HG03460 (cell line): ENCODE data around the gene LUZP1.

Source experiments
- ATAC-seq: cut with Tn5 transposase; IDR thresholded peaks from one replicate; pipeline ENCODE4 v1.9.1; 2021; ENCODE audit not compliant: unreplicated experiment

The LUZP1 gene

DNA sequence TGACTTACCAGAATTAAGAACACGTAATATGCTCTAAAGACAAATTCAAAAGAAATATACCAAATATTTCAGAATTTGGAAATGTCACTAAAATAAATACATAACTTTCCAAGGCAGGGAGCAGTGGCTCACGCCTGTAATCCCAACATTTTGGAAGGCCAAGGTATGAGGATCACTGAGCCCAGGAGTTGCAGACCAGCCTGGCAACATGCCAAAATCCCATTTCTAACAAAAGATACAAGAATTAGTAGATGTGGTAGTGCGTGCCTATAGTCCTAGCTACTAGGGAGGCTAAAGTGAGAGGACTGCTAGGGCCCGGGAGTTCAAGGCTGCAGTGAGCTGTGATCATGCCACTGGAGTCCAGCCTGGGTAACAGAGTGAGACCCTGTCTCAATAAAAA lies 11.7 kb downstream of the LUZP1 start:
- ATAC-seq = no peak

DNA sequence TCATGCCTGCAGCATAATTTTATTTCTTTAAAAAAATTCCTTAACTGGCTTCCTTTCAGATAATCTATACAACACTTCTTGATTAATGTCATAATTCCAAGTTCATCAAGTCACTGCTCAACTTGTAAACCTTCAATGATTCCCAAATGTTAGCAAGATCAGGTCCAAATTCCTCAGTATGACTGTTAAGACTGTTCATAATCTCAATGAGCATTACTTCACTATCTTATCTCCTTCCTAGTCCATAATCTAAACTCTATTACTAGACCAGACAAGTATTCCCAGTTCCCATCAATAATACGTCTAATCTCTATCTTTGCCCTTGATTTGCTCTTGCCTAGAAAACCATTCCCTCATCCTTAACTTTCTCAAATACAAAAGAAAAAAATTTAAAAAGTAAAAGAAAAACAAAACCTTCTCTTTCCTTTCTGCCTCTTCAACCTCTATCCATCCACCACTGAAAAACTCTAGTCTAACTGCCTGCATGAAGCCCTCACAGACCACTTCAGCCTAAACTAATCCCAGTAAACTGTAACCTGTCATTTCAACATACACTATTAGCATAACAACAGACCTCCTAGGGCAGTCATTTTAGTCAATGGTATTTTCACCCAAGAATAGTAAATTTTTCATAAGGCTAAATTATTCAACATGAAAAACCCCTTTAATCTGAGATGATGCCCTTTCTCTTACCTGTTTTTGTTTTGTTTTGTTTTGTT lies 15.5 kb downstream of the LUZP1 start:
- no peak for ATAC-seq

GRCh38 chr1:23150742-23151141 lies 17.9 kb downstream of the LUZP1 start:
- no peak for ATAC-seq

DNA sequence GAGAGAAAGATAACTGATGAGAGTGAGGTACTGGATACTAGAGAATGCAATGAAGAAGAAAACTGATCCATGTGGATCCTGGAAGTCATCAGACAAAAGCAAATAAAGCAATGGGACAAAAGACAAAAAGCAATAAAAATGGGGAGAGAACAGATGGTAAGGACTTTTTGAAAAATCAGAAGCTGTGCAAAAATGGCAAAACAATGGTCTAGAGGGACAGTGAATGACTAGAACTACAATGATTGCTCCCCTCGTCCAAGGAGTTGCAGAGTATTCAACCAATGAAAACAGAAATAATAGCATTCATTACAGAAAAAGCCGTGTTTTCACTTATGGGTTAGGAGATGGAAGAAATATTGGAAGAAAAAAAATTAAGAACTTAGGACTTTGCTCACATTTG lies 18.5 kb downstream of the LUZP1 start:
- ATAC-seq = no peak

DNA sequence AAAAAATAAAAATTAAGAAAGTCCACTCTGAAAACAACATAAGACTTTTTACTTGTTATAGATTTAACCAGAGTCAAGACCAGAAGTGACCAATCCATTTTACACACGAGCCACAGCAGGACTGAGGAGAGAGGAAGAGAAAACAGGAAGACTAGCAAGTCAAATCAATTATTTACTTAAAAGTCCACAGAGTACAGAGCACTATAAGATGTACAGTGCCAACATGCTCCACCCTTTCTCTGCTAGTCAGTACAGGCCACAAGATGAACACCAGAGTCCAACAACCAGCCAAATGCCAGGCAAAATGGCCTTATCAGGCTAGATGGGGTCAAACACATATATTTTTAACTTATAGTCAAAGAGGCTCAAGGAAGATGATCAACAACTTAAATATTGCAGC lies 19.5 kb downstream of the LUZP1 start:
- ATAC-seq = peak; percentile 73

DNA sequence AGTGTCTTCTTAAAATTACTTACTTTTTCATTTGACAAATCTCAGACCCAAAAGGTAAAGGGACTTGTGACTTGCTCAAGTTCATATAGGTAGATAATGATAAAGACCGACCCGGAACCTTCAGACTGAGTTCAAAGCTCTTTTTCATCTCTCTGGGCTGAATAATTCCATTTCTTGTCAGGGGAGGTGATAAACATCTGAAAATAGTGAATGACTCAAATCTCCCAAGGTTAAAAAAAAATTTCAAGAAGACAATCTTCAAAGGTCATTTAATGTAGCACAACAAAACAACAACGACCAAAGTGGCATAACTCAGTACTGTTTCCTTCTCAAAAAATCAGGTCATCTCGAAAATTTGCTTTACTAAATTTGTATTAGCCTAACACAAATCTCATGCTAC lies 20.6 kb downstream of the LUZP1 start:
- ATAC-seq = no peak

DNA sequence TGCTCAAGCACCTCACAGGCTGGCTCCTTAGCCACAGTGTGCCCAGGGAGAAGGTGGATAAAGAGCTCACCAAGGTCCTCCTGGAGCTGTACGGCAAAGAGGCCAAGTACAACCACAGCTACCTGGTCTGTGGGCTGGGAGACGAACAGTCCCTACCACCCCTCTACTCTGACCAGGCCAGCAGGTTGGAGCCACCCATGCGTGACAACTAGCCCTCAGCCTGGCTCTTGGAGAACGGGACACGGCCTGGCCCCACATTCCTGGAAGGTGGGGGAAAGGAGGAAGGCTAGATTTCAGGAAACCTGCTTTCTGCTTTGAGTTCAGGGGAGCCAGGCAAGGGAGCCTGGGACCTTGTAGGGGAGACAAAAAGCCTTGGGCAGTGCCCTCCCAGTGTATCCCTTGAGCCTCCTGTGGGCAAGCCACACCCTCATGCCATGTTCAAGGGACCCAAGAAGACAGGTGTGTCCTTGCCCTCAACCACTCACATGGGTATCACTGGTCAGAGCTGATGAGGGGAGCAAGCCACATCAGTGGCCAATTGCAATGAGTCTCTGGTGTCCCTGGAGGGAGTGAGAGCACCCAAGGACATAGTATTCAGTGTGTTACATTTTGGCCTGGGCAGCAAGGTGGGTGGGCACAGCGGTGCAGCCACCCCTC lies 27.6 kb downstream of the LUZP1 start:
- no peak for ATAC-seq

DNA sequence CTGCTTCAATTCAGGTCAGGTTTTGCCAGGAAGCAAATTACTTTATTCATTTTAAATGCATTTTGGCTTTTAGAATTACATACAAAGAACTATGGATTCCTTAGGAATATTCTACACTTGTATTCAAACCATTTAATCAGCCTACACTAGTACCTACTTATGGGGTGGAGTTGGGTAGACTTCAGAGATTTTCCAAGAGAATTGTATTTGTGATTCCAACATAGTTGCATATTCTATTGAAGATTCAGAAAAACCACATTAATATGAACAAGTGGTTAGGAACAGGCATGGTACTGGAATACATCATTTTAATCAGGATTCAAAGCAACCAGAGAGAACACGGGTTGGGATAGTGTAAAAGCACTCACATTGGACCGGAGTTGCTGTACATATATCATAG lies 33.4 kb downstream of the LUZP1 start:
- no peak for ATAC-seq

DNA sequence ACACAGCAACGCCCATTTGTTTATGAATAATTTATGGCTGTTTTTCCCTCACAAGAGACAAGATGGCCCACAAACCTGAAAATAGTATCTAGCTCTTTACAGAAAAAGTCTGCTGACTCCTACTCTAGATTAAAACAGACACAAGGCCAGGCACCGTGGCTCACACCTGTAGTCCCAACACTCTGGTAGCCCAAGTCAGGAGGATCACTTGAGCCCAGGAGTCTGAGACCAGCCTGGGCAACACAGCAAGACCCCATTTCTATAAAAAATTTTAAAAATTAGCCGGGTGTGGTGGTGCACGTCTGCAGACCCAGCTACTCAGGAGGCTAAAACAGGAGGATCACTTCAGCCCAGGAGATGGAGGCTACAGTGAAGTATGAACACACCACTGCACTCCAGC lies 34.6 kb downstream of the LUZP1 start:
- no peak for ATAC-seq

- ATAC-seq = no peak
Observed at GRCh38 chr1:23133587-23133986, 35.1 kb downstream of the LUZP1 start.

- no peak for ATAC-seq
Observed at GRCh38 chr1:23132033-23132432, 36.6 kb downstream of the LUZP1 start.

- no peak for ATAC-seq
Observed at GRCh38 chr1:23129846-23130245, 38.8 kb downstream of the LUZP1 start.

GRCh38 chr1:23126801-23127200 lies 41.9 kb downstream of the LUZP1 start:
- no peak for ATAC-seq

DNA sequence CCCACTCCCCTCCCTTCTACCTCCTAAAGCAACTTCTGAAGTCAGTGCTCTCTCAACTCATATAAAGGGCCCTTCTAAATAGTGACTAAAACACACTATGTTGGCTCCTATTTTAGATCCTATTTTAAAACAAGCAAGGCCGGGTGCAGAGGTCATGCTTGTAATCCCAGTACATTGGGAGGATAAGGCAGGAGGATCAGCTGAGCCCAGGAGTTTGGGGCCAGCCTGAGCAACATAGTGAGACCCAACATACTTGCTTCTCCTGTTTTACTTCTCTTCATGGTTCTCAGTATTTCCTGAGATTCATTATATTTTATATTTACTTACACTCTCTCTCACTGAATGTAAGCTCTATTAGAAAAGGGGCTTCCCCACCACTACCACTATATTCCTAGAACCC lies 42.5 kb downstream of the LUZP1 start:
- ATAC-seq = no peak

DNA sequence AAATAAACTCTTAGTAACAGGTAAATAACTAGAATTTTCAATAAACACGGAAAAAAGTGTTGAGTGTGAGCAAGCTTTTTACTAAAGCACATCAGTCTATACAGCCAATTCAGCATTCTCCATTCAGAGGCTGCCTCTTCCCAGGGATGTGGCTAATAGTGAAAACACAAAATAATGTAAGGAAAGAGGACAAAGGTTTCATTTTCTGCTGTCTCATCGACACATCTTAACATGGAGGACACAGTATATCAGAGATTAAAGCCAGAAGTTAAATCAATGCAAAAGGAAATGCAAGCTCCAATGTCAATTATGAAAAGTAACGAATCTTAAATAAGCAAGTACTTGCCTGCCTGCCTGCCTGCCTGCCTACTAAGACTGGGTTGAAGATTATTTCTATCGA lies 43.2 kb downstream of the LUZP1 start:
- ATAC-seq = no peak

DNA sequence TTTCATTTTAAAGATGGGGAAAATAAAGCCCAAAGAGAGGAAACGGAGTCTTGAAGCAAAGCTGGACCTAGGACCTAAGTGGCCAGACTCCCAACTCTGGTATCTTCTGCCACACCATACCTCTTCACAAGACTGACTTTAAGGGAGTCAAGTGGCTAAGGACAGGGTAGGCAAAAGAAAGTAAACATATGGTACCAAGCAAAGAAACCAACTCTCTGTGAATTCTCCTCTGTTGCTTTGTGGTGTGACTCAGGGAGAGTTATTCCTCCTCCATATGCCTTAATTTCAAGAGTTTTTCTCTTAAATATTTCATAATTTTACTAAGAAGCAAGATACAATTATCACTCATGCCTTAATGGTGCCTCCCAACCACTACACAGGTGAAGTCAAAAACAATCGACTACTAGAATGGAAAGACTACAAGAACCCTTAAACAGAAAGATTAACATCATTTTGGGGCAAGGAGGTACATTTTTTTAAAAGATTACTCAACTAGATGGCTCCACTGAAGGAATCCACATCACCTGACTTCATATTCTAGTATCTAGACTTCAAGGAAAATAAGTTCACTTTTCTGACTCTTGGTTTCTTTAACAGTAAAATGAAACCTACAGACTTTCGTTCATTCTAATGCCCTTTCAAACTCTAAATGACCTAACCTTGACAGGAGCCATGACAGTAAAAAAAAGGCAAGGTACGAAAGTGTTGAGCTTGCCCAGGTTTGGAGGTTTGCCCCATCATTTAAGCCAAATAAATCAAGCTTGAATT lies 44.2 kb downstream of the LUZP1 start:
- ATAC-seq = no peak

DNA sequence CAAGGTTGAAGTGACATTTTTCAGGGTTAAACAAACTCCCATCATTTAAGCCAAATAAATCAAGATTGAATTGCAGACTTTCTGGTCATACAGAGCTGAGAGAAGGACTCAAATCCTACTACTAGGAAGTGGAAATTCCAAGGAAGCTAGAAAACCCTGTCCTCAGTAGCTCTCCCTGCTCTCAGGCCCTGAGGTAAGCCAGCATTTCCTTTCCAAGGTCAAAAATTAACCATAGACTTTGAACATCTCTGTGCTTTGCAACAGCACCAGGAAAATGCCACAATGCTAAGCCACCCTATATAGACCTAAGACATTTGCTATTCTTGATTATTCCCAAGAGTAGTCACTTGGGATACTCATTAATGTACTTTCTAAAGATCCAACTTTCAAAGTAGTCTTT lies 45.1 kb downstream of the LUZP1 start:
- no peak for ATAC-seq

DNA sequence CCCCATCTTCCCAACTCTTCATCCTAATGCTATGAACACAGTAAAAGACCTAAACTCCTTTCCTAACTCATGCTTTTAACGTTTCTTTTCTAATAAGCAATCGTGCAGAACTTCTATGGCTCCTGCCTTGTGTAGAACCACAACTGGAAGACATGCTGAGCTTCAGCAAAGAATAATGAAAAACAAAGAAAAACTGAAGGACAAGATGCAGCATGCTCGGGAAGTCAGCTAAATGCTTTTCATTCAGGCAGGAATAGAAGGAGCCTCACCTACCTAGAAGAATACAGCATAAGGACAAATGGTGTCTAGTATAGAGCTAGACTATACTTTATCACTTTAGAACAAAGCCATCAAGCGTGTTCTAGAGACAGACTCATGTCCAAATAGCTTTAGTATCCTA lies 45.9 kb downstream of the LUZP1 start:
- ATAC-seq = no peak

- ATAC-seq = no peak
Observed at GRCh38 chr1:23122023-23122748, 46.5 kb downstream of the LUZP1 start.

GRCh38 chr1:23120383-23120782 lies 48.3 kb downstream of the LUZP1 start:
- ATAC-seq = no peak

DNA sequence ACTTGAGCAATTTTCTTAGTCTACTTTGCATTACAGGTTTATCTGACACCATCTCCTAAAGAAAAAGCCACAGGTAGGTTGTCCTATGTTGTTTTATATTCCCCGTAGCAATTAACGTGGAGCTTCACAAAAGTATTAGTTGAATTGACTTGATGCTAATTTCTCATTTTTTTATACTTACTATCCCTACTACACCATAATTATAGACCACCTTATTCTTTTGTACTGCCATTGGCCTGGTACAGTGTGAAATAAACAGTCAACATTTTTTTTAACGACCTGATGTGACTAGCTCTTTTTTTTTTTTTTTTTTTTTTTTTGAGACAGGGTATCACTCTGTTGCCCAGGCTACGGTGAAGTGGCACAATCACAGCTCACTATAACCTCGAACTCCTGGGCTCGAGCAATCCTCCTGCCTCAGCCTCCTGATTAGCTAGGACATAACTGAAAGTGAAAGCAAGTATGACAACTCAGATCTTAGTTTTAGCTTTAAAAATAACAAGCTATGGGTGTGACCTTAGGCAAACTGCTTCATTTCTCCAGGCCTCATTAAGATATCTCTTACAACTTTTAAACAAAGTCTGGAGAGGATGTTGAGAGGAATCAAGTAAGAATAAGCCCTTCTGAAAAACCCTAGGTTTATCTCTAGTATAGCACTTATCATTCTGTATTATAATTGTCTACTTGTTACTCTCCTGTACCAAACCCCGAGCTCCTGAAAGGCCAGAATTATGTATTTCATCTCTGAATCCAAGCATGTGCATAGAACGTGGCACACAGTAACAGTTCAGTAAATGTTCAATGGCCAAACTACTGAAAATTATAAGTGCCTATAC lies 49.5 kb downstream of the LUZP1 start:
- no peak for ATAC-seq
